Esophagus muscularis mucosa (tissue), 4 donors: ENCODE measurements around the gene ARFRP1. TPM values are rescaled to one million over a fixed set of nuclear protein-coding genes. Genes with fewer than 3 reads are reported as not detected.

ENCODE experiments used
- DNase-seq: peaks from one replicate; pipeline ENCODE4 v3.0.0-alpha.2; 2017; ENCODE audit errors: extremely low spot score
- H3K27ac ChIP-seq, 4 donors: fragments of 200-600 bp; sonication (generic); replicated peaks in 1 of 4; 1 replicate in 3 of 4; 2 replicates in 1 of 4; pipeline ENCODE4 v1.5.1; 2016 to 2019; ENCODE audit warnings: mild to moderate bottlenecking in 1 of 4
- H3K27me3 ChIP-seq, 4 donors: fragments of 200-600 bp; sonication (generic); one replicate each; pipeline versions ENCODE4 v1.5.1 to v1.6.0; 2016 to 2019
- H3K36me3 ChIP-seq, 4 donors: fragments of 200-600 bp; sonication (generic); one replicate each; pipeline ENCODE4 v1.5.1; 2016 to 2019
- H3K4me1 ChIP-seq, 4 donors: fragments of 200-600 bp; sonication (generic); one replicate each; pipeline ENCODE4 v1.5.1; 2016 to 2019
- H3K4me3 ChIP-seq, 4 donors: fragments of 200-600 bp; sonication (generic); 1 replicate in 2 of 4; 2 replicates in 2 of 4; pipeline ENCODE4 v1.5.1; 2016 to 2019; ENCODE audit warnings: mild to moderate bottlenecking in 4 of 4, moderate library complexity in 1 of 4
- H3K9me3 ChIP-seq, 4 donors: fragments of 200-600 bp; sonication (generic); 1 replicate in 3 of 4; 2 replicates in 1 of 4; pipeline ENCODE4 v1.5.1; 2016 to 2019
- CTCF ChIP-seq, 3 experiments: fragments of 200-600 bp in 2 of 3; fragments of 450-650 bp in 1 of 3; sonication (generic) in 2 of 3; IDR thresholded peaks; one replicate each; pipeline ENCODE4 v1.5.1; 2017 to 2019; ENCODE audit warnings: antibody characterized with exemption in 3 of 3, mild to moderate bottlenecking in 2 of 3, moderate library complexity in 1 of 3
- EP300 ChIP-seq: sonication (generic); formaldehyde crosslinking; IDR thresholded peaks from one replicate; pipeline ENCODE4 v1.6.1; 2017; ENCODE audit warnings: antibody characterized with exemption
- POLR2A ChIP-seq: fragments of 450-650 bp; IDR thresholded peaks from one replicate; pipeline ENCODE4 v1.6.1; 2017; ENCODE audit warnings: antibody characterized with exemption, moderate library complexity, mild to moderate bottlenecking, low read depth
- POLR2AphosphoS5 ChIP-seq, 2 donors: sonication (generic); formaldehyde crosslinking; IDR thresholded peaks; one replicate each; pipeline ENCODE4 v1.6.1; 2017; ENCODE audit warnings: antibody characterized with exemption in 2 of 2
- WGBS: methylation state at CpG from one replicate; pipeline ENCODE4 v1.1.5; 2018; 5-methylcytosine and 5-hydroxymethylcytosine counted together
- intact Hi-C: fragments of 100-400 bp; cut with DNase I; formaldehyde crosslinking; loops from one replicate; pipeline ENCODE4 v1.15.1; 2023
- total RNA-seq, 4 donors: library from RNA; depleted of rRNA; stranded (reverse); fragments of >200 nt; gene quantifications; one replicate each; pipeline versions ENCODE4 v1.1.0 to v1.2.1, GENCODE V29; 2016

ARFRP1 gene
- total RNA-seq, 4 donors from 2014 or later = 34.1 to 46.5 (median 44.6) TPM

DNA sequence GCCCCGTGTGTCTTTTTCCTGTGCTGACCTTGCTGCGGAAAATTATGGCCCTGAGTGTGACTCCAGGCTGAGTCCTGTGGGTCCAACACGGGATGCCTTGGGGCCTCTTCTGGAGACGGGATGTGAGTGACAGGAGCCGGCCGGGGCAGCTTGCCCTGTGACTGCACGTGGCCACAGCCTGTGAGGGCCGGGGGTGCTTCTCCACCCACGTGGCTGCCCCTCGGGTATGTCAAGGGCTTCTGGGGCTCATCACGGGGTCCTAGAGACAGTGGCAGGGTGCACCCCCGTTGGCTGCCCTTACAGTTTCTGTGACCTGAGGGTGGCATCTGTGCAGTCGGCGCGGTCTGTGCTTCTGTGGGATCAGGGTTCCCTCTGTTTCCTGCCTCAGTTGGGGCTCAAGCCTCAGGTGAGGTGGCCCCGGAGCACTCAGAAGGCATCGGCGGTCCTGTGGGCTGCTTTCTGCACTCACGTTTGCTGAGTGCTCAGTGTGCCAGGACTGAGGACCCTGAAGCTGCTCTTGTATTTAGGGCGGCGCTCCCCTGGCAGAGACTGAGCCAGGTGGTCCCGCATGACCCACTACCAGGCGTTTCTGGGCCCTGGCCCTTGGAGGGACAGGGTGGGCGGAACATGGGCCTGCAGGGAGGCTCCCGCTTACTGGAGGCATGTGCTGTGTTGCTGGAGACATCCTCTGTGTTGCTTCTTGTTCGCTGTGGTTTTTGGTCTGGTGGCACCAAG, 44.3 kb downstream of the ARFRP1 start:
- intact Hi-C loops = no loop called here
- no peak for DNase-seq
- WGBS = 88% methylated on average over 5 of the region's 26 CpGs
- TF ChIP-seq POLR2A = no peak
- TF ChIP-seq CTCF (IDR thresholded peaks at IDR 0.05) = no peak
- no peak for TF ChIP-seq POLR2AphosphoS5 (IDR thresholded peaks at IDR 0.05)
- no peak for TF ChIP-seq EP300
- Histone ChIP-seq H3K9me3 (no peaks in the 10 kb centered on the region), H3K36me3 (peaks cover 36 to 86% (median 82%) of the 10 kb centered on the region in 4 donors), H3K4me1 (peaks cover 11 to 29% (median 13%) of the 10 kb centered on the region in 4 donors), H3K27me3 (no peaks in the 10 kb centered on the region), H3K27ac (no peak overlapping the region), H3K4me3 (no peak overlapping the region)

- intact Hi-C loops = no loop called here
- H3K27ac ChIP-seq = no peak overlapping the region
- no peak overlapping the region for H3K4me3 ChIP-seq
- H3K36me3 ChIP-seq = peaks cover 36 to 79% (median 75%) of the 10 kb centered on the region in 4 donors
- DNase-seq = no peak
- H3K9me3 ChIP-seq = no peaks in the 10 kb centered on the region
- peaks cover 14 to 31% (median 16%) of the 10 kb centered on the region in 4 donors for H3K4me1 ChIP-seq
- 96% methylated on average over 8 of the region's 9 CpGs for WGBS
- no peaks in the 10 kb centered on the region for H3K27me3 ChIP-seq
- no peak for TF ChIP-seq POLR2A
- TF ChIP-seq EP300 = no peak
- no peak for TF ChIP-seq CTCF (IDR thresholded peaks at IDR 0.05)
- TF ChIP-seq POLR2AphosphoS5 (IDR thresholded peaks at IDR 0.05) = no peak
These were observed 45.0 kb downstream of the ARFRP1 start for GRCh38 chr20:63662813-63663189.

DNA sequence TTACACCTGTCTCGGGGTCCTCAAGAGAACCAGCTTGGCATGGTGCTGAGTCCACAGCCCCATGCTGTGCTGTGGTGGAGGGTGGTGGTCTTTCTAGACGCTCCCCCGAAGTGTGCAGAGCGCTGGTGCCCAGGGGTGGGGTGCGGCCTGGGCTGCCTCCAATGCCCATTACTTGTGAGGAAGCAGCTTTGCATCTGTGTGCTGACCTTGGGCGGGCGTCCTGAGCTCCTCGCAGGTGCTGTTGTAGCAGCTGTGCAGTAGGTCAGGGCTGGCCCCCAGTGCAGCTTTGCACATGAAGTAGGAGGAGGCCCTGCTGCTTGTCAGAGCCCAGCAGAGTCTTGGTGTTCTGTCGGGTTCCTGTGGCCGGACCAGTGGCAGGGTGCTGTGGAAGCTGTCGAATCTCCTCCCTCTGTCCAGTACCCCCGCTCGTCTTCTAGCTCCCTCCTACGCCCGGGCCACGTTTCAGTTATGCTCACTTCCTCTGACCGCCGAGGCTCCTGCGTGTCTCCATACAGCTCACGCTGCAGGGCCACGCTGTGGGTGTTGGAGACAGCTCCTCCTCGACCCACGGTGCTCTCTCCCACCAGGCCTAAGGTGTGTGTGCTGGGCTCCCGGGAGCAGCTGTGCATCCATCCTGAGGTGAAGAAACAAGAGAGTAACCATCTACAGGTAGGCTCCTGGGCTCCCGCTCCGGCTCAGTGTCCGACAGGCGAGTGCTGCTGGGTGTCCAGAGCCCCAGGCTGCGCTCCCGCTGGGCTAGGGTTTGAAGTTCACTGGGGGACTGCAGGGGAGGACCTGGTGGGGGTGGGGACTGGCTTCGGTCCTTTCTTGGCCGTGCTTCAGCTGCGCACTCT, 45.6 kb downstream of the ARFRP1 start:
- no peaks in the 10 kb centered on the region for H3K9me3 ChIP-seq
- no peak for DNase-seq
- H3K27ac ChIP-seq = no peak overlapping the region
- H3K4me3 ChIP-seq = no peak overlapping the region
- no peaks in the 10 kb centered on the region for H3K27me3 ChIP-seq
- TF ChIP-seq POLR2A (no peak), EP300 (no peak), POLR2AphosphoS5 (IDR thresholded peaks at IDR 0.05) (no peak), CTCF (IDR thresholded peaks at IDR 0.05) (no peak)
- H3K4me1 ChIP-seq = peaks cover 20 to 38% (median 23%) of the 10 kb centered on the region in 4 donors
- intact Hi-C loops = no loop called here
- H3K36me3 ChIP-seq = peaks cover 32 to 73% (median 69%) of the 10 kb centered on the region in 4 donors
- WGBS = 94% methylated on average over 24 of the region's 33 CpGs

DNA sequence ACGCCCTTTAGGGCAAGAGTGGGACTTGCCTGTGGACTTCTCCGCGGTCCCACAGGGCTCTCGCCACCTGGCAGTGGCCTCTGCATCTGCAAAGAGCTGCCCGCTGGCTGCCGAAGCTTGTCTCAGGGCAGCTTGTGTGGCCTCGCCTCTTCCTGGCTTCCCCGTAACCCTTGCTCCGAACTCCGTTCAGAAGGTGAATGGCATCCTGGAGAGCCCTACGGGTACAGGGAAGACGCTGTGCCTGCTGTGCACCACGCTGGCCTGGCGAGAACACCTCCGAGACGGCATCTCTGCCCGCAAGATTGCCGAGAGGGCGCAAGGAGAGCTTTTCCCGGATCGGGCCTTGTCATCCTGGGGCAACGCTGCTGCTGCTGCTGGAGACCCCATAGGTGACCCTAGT, 46.7 kb downstream of the ARFRP1 start:
- TF ChIP-seq CTCF (IDR thresholded peaks at IDR 0.05) (no peak), POLR2AphosphoS5 (IDR thresholded peaks at IDR 0.05) (no peak), POLR2A (no peak)
- Histone ChIP-seq H3K36me3 (peaks cover 25 to 62% (median 60%) of the 10 kb centered on the region in 4 donors), H3K27ac (no peak overlapping the region), H3K4me1 (peaks cover 23 to 42% (median 29%) of the 10 kb centered on the region in 4 donors), H3K9me3 (no peaks in the 10 kb centered on the region), H3K27me3 (no peaks in the 10 kb centered on the region), H3K4me3 (no peak overlapping the region)
- DNase-seq = no peak
- intact Hi-C loops = no loop called here
- WGBS = 90% methylated on average over 22 of the region's 22 CpGs
